CD4-positive, alpha-beta memory T cell (primary cell): ENCODE results near the gene KIAA0513. TPM values are rescaled to one million over a fixed set of nuclear protein-coding genes. Genes with fewer than 3 reads are reported as not detected.

Experiments
- CTCF ChIA-PET: fragments of 350-600 bp; sonication (Branson Sonifier 250); formaldehyde crosslinking; loops from one replicate; lab custom pipeline; 2021; ENCODE audit warnings: inconsistent platforms; ENCODE audit not compliant: partially characterized antibody; lab: Charles Lee
- POLR2A ChIA-PET: fragments of 350-600 bp; sonication (Branson Sonifier 250); formaldehyde crosslinking; loops from one replicate; lab custom pipeline; 2021; ENCODE audit not compliant: partially characterized antibody; lab: Charles Lee
- DNase-seq, 5 donors: peaks; one replicate each; pipeline versions ENCODE4 v3.0.0 to v3.0.0-alpha.2; 2020 to 2022; ENCODE audit warnings: mixed read lengths in 1 of 5
- H3K27ac ChIP-seq: one replicate; pipeline ENCODE4 v1.7.0; 2013; ENCODE audit warnings: low read depth, low read length
- H3K27me3 ChIP-seq: 2 replicates; pipeline ENCODE4 v1.7.0; 2013; ENCODE audit warnings: mild to moderate bottlenecking, low read length, moderate library complexity; ENCODE audit not compliant: insufficient read depth
- H3K36me3 ChIP-seq: 2 replicates; pipeline ENCODE4 v1.7.0; 2013; ENCODE audit warnings: mild to moderate bottlenecking, low read length, moderate library complexity; ENCODE audit not compliant: insufficient read depth
- H3K4me1 ChIP-seq: 2 replicates; pipeline ENCODE4 v1.7.0; 2013; ENCODE audit warnings: mild to moderate bottlenecking, low read length, moderate library complexity; ENCODE audit not compliant: insufficient read depth
- H3K4me3 ChIP-seq, 2 donors: one replicate each; pipeline ENCODE4 v1.7.0; 2013; ENCODE audit warnings: low read length in 2 of 2, mild to moderate bottlenecking in 1 of 2
- H3K9me3 ChIP-seq, 2 donors: one replicate each; pipeline ENCODE4 v1.7.0; 2013; ENCODE audit warnings: low read length in 2 of 2, control low read depth in 1 of 2; ENCODE audit not compliant: control insufficient read depth in 1 of 2
- H3K27ac Mint-ChIP-seq, 7 donors: one replicate each; pipeline ENCODE4 v1.8.0; 2020 to 2021; ENCODE audit warnings: mixed read lengths in 7 of 7, mild to moderate bottlenecking in 6 of 7, inconsistent platforms in 3 of 7, moderate library complexity in 3 of 7
- H3K27me3 Mint-ChIP-seq, 2 donors: one replicate each; pipeline ENCODE4 v1.8.0; 2020 to 2021; ENCODE audit warnings: mixed read lengths in 2 of 2
- H3K36me3 Mint-ChIP-seq, 2 donors: one replicate each; pipeline ENCODE4 v1.8.0; 2020 to 2021; ENCODE audit warnings: mixed read lengths in 2 of 2, inconsistent platforms in 1 of 2, mild to moderate bottlenecking in 1 of 2
- H3K4me1 Mint-ChIP-seq, 4 donors: one replicate each; pipeline ENCODE4 v1.8.0; 2020 to 2021; ENCODE audit warnings: mixed read lengths in 4 of 4, mild to moderate bottlenecking in 1 of 4
- H3K4me3 Mint-ChIP-seq, 8 donors: one replicate each; pipeline ENCODE4 v1.8.0; 2020 to 2021; ENCODE audit warnings: mixed read lengths in 8 of 8, mild to moderate bottlenecking in 7 of 8, moderate library complexity in 6 of 8, inconsistent platforms in 3 of 8
- H3K9me3 Mint-ChIP-seq, 8 donors: one replicate each; pipeline ENCODE4 v1.8.0; 2020 to 2021; ENCODE audit warnings: mixed read lengths in 8 of 8, mild to moderate bottlenecking in 5 of 8, inconsistent platforms in 3 of 8, moderate library complexity in 1 of 8
- intact Hi-C: fragments of 100-400 bp; cut with micrococcal nuclease; formaldehyde crosslinking; loops from one replicate; pipeline ENCODE4 v1.15.1; 2023
- polyA plus RNA-seq, 2 donors: library from polyadenylated mRNA; unstranded; fragments of 300-500 nt; fragmentation: Illumina TruSeq; gene quantifications; one replicate each; pipeline ENCODE4 v1.2.3, GENCODE V29; 2021
- total RNA-seq, 2 experiments: library from RNA; stranded (reverse); gene quantifications; one replicate each; pipeline ENCODE4 v1.2.3, GENCODE V29; 2021

Gene KIAA0513
- total and polyA plus RNA-seq, 4 experiments from 2014 or later, result 1.3 to 19.0 (median 14.8) TPM

DNA sequence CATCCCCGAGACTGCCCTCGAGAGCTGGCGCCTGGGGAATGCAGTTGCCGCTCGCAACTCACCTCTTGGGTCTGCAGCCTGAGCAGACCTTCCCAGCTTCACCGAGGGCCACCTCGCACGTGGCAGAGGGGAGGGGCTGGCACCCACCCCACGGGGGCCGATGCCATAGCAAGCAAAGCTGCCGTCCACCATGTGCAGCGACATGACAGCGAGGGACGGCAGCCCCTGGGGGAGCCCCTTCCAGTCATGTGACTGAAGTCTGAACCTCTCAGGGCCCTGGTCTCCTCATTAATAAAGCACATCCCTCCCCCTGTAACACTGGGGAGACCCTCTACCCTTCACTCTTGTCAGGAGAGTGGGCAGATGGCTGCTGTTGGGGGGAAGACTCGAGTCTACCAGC lies 54.2 kb downstream of the KIAA0513 start:
- Histone ChIP-seq H3K36me3 (peaks cover 15% of the 10 kb centered on the region), H3K27ac (no peak overlapping the region), H3K27me3 (no peaks in the 10 kb centered on the region), H3K4me3 (no peak overlapping the region), H3K9me3 (no peaks in the 10 kb centered on the region), H3K4me1 (no peaks in the 10 kb centered on the region)
- intact Hi-C loops, result no loop called here
- no peak for DNase-seq
- Mint-ChIP-seq H3K4me1 (peaks cover 2 to 7% (median 5%) of the 10 kb centered on the region in 4 donors), H3K36me3 (peaks cover 25 to 26% of the 10 kb centered on the region in 2 donors), H3K27me3 (no peaks in the 10 kb centered on the region), H3K4me3 (no peak overlapping the region), H3K9me3 (no peaks in the 10 kb centered on the region), H3K27ac (no peak overlapping the region)
- ChIA-PET CTCF (no interaction called here), POLR2A (no interaction called here)

DNA sequence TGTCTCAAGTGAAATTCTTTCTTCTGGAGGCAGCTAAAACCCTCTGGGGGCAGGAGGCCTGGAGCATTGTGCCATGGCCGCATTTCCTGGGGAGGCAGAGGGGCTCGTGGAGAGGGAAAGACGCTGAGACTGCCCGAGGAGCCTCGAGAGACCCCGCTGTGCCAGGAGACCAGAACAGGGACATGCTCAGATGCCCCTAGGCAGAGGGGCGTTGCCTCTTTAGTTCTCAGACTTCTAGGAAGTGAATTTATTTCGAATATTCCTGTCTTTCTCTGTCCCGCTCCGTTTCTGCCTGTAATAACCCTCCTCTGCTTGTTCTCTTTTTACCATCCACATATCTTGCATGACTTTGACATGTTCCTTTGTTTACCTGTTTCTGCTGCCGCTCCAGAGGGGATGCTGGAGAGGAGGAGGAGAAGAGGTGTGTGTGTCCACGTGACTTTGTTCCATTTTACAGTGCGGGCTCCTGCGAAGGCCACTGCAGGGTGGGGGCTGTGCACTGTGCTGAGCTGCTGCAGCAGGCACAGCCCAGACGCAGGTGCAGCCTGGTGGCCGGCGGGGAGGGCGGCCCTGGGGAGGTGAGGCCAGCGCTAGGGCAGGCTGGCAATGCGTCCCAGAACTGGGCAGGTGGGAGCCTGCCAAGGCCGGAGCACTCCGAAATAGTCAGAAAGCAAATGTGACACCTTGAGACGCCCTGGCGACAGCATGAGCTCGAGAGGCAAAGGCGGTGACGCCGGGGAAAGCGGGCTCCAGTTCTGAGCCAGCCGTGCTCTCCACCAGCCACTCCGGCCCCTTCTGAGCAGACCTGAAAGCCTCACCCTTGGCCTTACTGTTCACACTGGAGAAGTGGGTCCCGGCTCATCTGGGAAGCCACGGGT lies 54.8 kb downstream of the KIAA0513 start:
- Mint-ChIP-seq H3K27me3 (no peaks in the 10 kb centered on the region), H3K9me3 (no peaks in the 10 kb centered on the region), H3K4me3 (peak overlapping the region in 1 of 8 donors; percentile 34), H3K27ac (no peak overlapping the region), H3K4me1 (peaks cover 2 to 11% (median 8%) of the 10 kb centered on the region in 4 donors), H3K36me3 (peaks cover 25 to 29% of the 10 kb centered on the region in 2 donors)
- intact Hi-C loops, result no loop called here
- Histone ChIP-seq H3K4me1 (no peaks in the 10 kb centered on the region), H3K4me3 (no peak overlapping the region), H3K9me3 (no peaks in the 10 kb centered on the region), H3K27me3 (no peaks in the 10 kb centered on the region), H3K36me3 (peaks cover 14% of the 10 kb centered on the region), H3K27ac (no peak overlapping the region)
- DNase-seq, result no peak
- POLR2A ChIA-PET, result no interaction called here
- CTCF ChIA-PET, result no interaction called here

DNA sequence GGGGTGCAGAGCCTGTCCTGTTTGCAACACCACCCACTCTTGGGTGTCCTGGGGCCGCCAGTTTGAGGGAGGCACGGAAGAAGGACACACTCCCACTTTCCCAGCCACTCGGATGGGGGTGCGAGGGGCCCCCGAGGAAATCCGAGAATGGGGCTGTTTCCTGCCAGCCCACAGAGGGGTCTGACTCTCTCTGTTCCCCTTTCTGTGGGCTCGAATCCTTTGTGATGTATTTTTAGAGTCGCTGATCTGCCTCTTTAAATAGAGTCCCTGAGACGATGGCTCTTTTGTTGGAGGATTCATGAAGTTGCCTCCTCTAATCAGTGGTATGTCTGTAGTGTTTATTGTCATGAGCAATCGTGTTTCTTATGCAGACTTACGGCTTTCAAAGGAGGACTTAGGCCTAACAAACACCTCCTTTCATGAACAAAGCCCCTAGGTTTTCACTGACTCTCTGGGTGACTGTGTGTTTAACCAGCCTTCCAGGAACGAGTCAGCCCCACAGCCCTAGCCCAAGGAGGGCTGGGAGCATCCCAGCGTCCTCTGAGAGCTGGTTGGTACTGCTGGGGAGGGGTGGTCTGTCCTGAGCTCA lies 55.5 kb downstream of the KIAA0513 start:
- Histone ChIP-seq H3K36me3 (peaks cover 9% of the 10 kb centered on the region), H3K4me1 (no peaks in the 10 kb centered on the region), H3K27ac (no peak overlapping the region), H3K27me3 (no peaks in the 10 kb centered on the region), H3K4me3 (no peak overlapping the region), H3K9me3 (no peaks in the 10 kb centered on the region)
- Mint-ChIP-seq H3K36me3 (peaks cover 22 to 25% of the 10 kb centered on the region in 2 donors), H3K4me1 (peaks cover 2 to 11% (median 8%) of the 10 kb centered on the region in 4 donors), H3K4me3 (no peak overlapping the region), H3K9me3 (no peaks in the 10 kb centered on the region), H3K27me3 (no peaks in the 10 kb centered on the region), H3K27ac (peak overlapping the region in 2 of 7 donors; percentile 16 to 75)
- intact Hi-C loops, result no loop called here
- POLR2A ChIA-PET, result interaction anchor here (1.1 kb wide), 1 partner anchor 28 kb away, joined by 3 read pairs; no protein-coding TSS in a partner anchor
- CTCF ChIA-PET, result interaction anchor here (1.4 to 4.7 kb wide), 2 partner anchors 56 to 100 kb away, joined by 6 to 47 read pairs; partner anchors contain the start of gene KIAA0513
- no peak for DNase-seq

DNA sequence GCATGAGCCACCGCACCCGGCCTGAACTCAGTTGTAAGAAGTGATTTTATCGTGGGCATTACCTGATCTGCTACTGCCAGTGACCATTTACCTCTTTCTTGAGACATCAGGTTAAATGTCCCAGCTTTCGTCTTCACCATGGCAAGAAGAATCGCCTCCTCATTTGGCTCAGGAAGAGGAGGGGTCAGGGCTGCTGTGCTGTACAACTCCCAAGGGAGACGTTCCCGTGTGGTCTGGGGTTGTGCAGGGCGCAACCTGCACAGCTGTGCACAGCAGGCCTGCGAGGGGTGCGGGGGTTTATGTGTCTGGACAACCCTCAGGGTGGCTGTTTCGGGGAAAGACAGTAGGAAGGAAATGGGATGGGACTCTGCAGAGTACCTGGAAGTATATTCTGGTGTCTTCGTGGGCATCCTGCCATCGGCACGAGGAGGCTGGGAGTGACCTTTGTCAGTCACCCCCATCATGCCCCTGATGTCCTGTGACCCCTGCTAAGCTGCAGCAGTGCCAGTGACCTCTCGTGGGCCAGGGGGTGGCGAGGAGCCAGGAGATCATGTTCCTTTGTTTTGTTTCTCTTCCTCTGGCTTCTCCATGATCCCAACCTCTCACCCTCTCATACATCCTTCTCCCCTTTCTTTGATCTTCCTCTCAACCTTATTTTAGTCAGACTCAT lies 57.4 kb downstream of the KIAA0513 start:
- intact Hi-C loops, result no loop called here
- no peaks in the 10 kb centered on the region for H3K27me3 Mint-ChIP-seq
- no peak for DNase-seq
- Histone ChIP-seq H3K27me3 (no peaks in the 10 kb centered on the region), H3K4me3 (no peak overlapping the region), H3K27ac (no peak overlapping the region), H3K36me3 (no peaks in the 10 kb centered on the region), H3K4me1 (no peaks in the 10 kb centered on the region), H3K9me3 (no peaks in the 10 kb centered on the region)
- peaks cover 13 to 14% of the 10 kb centered on the region in 2 donors for H3K36me3 Mint-ChIP-seq
- H3K27ac Mint-ChIP-seq, result peak overlapping the region in 1 of 7 donors; percentile 5
- POLR2A ChIA-PET, result interaction anchor here (1.0 kb wide), 2 partner anchors 29 to 58 kb away, joined by 3 read pairs; no protein-coding TSS in a partner anchor
- no peaks in the 10 kb centered on the region for H3K9me3 Mint-ChIP-seq
- H3K4me1 Mint-ChIP-seq, result peaks cover 2 to 11% (median 8%) of the 10 kb centered on the region in 4 donors
- no peak overlapping the region for H3K4me3 Mint-ChIP-seq
- CTCF ChIA-PET, result interaction anchor here (0.7 to 4.7 kb wide), 10 partner anchors 11 to 330 kb away, joined by 3 to 47 read pairs (median 4); partner anchors contain the start of gene KIAA0513

DNA sequence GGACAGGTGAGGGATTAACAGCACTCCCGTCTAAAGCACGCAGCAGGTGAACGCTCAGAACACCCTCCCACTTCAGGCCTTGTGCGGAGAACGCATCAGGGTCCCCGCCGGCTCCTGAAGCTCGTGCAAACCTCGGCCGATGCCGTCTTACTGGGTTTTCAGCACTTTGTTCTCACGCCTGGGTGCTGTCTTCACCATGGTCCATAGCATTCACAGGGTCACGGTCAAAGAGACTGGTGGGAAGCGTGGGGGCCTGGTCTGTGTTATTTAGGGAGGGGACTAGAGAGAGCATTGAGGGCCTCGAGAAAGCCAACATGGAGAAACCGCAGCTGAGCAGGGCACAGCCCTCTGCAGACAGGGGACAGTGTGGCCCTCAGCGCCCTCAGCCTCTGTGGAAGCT lies 58.1 kb downstream of the KIAA0513 start:
- Histone ChIP-seq H3K27me3 (no peaks in the 10 kb centered on the region), H3K4me3 (no peak overlapping the region), H3K36me3 (no peaks in the 10 kb centered on the region), H3K27ac (no peak overlapping the region), H3K9me3 (no peaks in the 10 kb centered on the region), H3K4me1 (no peaks in the 10 kb centered on the region)
- no peak overlapping the region for H3K27ac Mint-ChIP-seq
- intact Hi-C loops, result loop anchor here (1.0 to 2.0 kb wide), 6 partner anchors 30 to 331 kb away; partner anchors contain the start of gene ZDHHC7
- H3K27me3 Mint-ChIP-seq, result no peaks in the 10 kb centered on the region
- no peak for DNase-seq
- CTCF ChIA-PET, result interaction anchor here (0.7 to 4.7 kb wide), 14 partner anchors 10 to 331 kb away, joined by 3 to 47 read pairs (median 5); partner anchors contain the start of genes KIAA0513 and ZDHHC7
- H3K4me3 Mint-ChIP-seq, result no peak overlapping the region
- POLR2A ChIA-PET, result interaction anchor here (1.0 kb wide), 2 partner anchors 30 to 59 kb away, joined by 3 read pairs; no protein-coding TSS in a partner anchor
- no peaks in the 10 kb centered on the region for H3K9me3 Mint-ChIP-seq
- peaks cover 11 to 12% of the 10 kb centered on the region in 2 donors for H3K36me3 Mint-ChIP-seq
- H3K4me1 Mint-ChIP-seq, result peaks cover 2 to 11% (median 8%) of the 10 kb centered on the region in 4 donors

DNA sequence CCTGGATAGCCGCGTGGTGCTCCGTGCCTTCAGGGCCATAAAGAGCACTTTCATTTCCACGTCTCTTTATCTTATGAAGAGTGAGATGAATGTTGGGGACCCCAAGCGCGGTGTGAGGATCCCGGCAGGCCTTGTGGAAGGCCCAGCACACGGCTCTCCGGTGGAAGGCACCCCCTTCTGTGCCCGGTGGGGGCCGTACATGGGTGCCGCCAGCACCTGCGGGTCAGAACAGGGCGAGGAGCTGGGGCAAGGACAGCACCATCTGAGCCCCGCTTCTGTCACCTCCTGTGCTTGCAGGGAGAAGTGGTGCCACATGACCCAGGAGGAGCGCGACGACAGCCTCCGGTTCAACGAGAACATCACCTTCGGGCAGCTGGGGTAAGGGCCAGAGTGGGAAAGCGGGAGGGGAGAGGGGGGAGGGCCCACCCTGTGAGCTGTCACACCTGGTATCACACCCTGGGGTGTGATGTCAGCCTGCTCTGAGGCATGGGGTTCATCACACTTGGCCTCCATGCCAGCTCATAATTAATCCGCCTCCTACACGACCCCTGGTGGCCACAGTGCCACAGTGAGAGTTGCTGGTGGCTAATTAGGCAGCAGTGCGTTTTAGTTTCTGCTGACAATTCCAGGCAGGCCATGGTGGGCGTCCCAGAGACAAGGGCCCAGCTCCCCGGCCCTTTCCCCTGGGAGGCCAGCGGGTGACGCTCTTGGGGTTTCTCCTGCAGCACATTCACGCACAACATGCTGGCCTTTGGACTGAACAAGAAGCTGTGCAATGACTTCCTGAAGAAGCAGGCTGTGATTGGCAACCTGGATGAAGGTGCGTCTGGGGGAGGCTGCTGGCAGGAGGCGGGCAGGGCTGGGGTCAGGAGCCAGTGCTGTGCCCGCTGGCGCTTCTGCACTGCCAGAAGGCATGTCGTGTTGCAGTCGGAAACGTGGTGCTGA lies 59.0 kb downstream of the KIAA0513 start:
- H3K27ac Mint-ChIP-seq, result peak overlapping the region in 5 of 7 donors; percentile 24 to 62 (median 41)

More for the DNA sequence above, 59.0 kb downstream of the KIAA0513 start:
- CTCF ChIA-PET, result interaction anchor here (0.6 to 4.7 kb wide), 37 partner anchors 8 to 466 kb away, joined by 3 to 47 read pairs (median 5); partner anchors contain the start of genes KIAA0513 and ZDHHC7
- Histone ChIP-seq H3K27ac (no peak overlapping the region), H3K9me3 (no peaks in the 10 kb centered on the region), H3K27me3 (no peaks in the 10 kb centered on the region), H3K36me3 (no peaks in the 10 kb centered on the region), H3K4me1 (no peaks in the 10 kb centered on the region), H3K4me3 (no peak overlapping the region)
- intact Hi-C loops, result loop anchor here (1.0 to 2.0 kb wide), 6 partner anchors 31 to 332 kb away; partner anchors contain the start of gene ZDHHC7
- peaks cover 6 to 7% of the 10 kb centered on the region in 2 donors for H3K36me3 Mint-ChIP-seq
- H3K9me3 Mint-ChIP-seq, result no peaks in the 10 kb centered on the region
- POLR2A ChIA-PET, result interaction anchor here (1.5 to 1.6 kb wide), 3 partner anchors 30 to 75 kb away, joined by 19 to 30 read pairs (median 25); partner anchors contain the start of genes KIAA0513 and ZDHHC7
- H3K27me3 Mint-ChIP-seq, result no peaks in the 10 kb centered on the region
- no peak overlapping the region for H3K4me3 Mint-ChIP-seq
- DNase-seq, result peak; percentile 70 to 80 (median 75)
- H3K4me1 Mint-ChIP-seq, result peaks cover 2 to 11% (median 8%) of the 10 kb centered on the region in 4 donors
